ENCODE results near the gene PDE11A. TPM values are rescaled to one million over a fixed set of nuclear protein-coding genes. Genes with fewer than 3 reads are reported as not detected.

Gene PDE11A
- total RNA-seq, 4 donors from 2014 or later = 0.37 to 1.2 (median 1.1) TPM; not detected in 1

GRCh38 chr2:177712462-177712861, 360.1 kb downstream of the PDE11A start:
- in situ Hi-C loops (cut with MboI; ENCODE audit: low pct_ligation_motif_present in 1 of 4, low pct_unique_long_range_greater_than_20kb in 1 of 4, low sequenced_read_pairs in 3 of 4) = loop anchor here in 1 of 4 donors (25.0 kb wide), 1 partner anchor 225 kb away; no protein-coding TSS in a partner anchor
- 71 to 86% methylated on average over 1 of the region's 1 CpG for WGBS, 2 donors (ENCODE audit: low coverage in 1 of 2)
- Histone ChIP-seq H3K27ac (no peak overlapping the region), H3K4me3 (no peak overlapping the region), H3K4me1 (no peaks in the 10 kb centered on the region), H3K36me3 (no peaks in the 10 kb centered on the region), H3K27me3 (no peaks in the 10 kb centered on the region), H3K9me3 (no peaks in the 10 kb centered on the region)
- intact Hi-C loops (cut with DNase I; ENCODE audit: low total_unique reads) = no loop called here
- TF ChIP-seq EP300 (IDR thresholded peaks at IDR 0.05; ENCODE audit: low read depth) (no peak), POLR2A (IDR thresholded peaks at IDR 0.05) (no peak), CTCF (IDR thresholded peaks at IDR 0.05) (no peak), POLR2AphosphoS5 (IDR thresholded peaks at IDR 0.05) (no peak)
- no peak for DNase-seq

- intact Hi-C loops (cut with DNase I; ENCODE audit: low total_unique reads) (no loop called here), in situ Hi-C loops (cut with MboI; ENCODE audit: low pct_ligation_motif_present in 1 of 4, low pct_unique_long_range_greater_than_20kb in 1 of 4, low sequenced_read_pairs in 3 of 4) (loop anchor here in 1 of 4 donors (25.0 kb wide), 1 partner anchor 224 kb away; no protein-coding TSS in a partner anchor)
- no peak overlapping the region for H3K4me3 ChIP-seq
- DNase-seq = no peak
- no peaks in the 10 kb centered on the region for H3K4me1 ChIP-seq
- 80 to 83% methylated on average over 7 to 9 of the region's 9 CpGs for WGBS, 2 donors (ENCODE audit: low coverage in 1 of 2)
- no peaks in the 10 kb centered on the region for H3K9me3 ChIP-seq
- no peak for TF ChIP-seq EP300 (IDR thresholded peaks at IDR 0.05; ENCODE audit: low read depth)
- TF ChIP-seq CTCF (IDR thresholded peaks at IDR 0.05) = no peak
- no peak for TF ChIP-seq POLR2A (IDR thresholded peaks at IDR 0.05)
- no peak for TF ChIP-seq POLR2AphosphoS5 (IDR thresholded peaks at IDR 0.05)
- H3K27ac ChIP-seq = no peak overlapping the region
- no peaks in the 10 kb centered on the region for H3K27me3 ChIP-seq
- H3K36me3 ChIP-seq = no peaks in the 10 kb centered on the region
These were observed 360.9 kb downstream of the PDE11A start for GRCh38 chr2:177711483-177712265.

GRCh38 chr2:177710889-177711288, 361.7 kb downstream of the PDE11A start:
- H3K9me3 ChIP-seq = no peaks in the 10 kb centered on the region
- no peak overlapping the region for H3K27ac ChIP-seq
- H3K36me3 ChIP-seq = no peaks in the 10 kb centered on the region
- TF ChIP-seq POLR2A (IDR thresholded peaks at IDR 0.05) (no peak), CTCF (IDR thresholded peaks at IDR 0.05) (no peak), POLR2AphosphoS5 (IDR thresholded peaks at IDR 0.05) (no peak), EP300 (IDR thresholded peaks at IDR 0.05; ENCODE audit: low read depth) (no peak)
- H3K4me1 ChIP-seq = no peaks in the 10 kb centered on the region
- intact Hi-C loops (cut with DNase I; ENCODE audit: low total_unique reads) = no loop called here
- H3K27me3 ChIP-seq = no peaks in the 10 kb centered on the region
- in situ Hi-C loops (cut with MboI; ENCODE audit: low pct_ligation_motif_present in 1 of 4, low pct_unique_long_range_greater_than_20kb in 1 of 4, low sequenced_read_pairs in 3 of 4) = loop anchor here in 1 of 4 donors (25.0 kb wide), 1 partner anchor 224 kb away; no protein-coding TSS in a partner anchor
- 83 to 93% methylated on average over 2 of the region's 2 CpGs for WGBS, 2 donors (ENCODE audit: low coverage in 1 of 2)
- DNase-seq = no peak
- no peak overlapping the region for H3K4me3 ChIP-seq

- Histone ChIP-seq H3K4me1 (no peaks in the 10 kb centered on the region), H3K9me3 (no peaks in the 10 kb centered on the region), H3K36me3 (no peaks in the 10 kb centered on the region), H3K4me3 (no peak overlapping the region), H3K27me3 (no peaks in the 10 kb centered on the region), H3K27ac (no peak overlapping the region)
- DNase-seq = no peak
- TF ChIP-seq CTCF (IDR thresholded peaks at IDR 0.05) = no peak
- no peak for TF ChIP-seq POLR2AphosphoS5 (IDR thresholded peaks at IDR 0.05)
- no peak for TF ChIP-seq EP300 (IDR thresholded peaks at IDR 0.05; ENCODE audit: low read depth)
- in situ Hi-C loops (cut with MboI; ENCODE audit: low pct_ligation_motif_present in 1 of 4, low pct_unique_long_range_greater_than_20kb in 1 of 4, low sequenced_read_pairs in 3 of 4) = loop anchor here in 1 of 4 donors (25.0 kb wide), 1 partner anchor 223 kb away; no protein-coding TSS in a partner anchor
- WGBS, 2 donors (ENCODE audit: low coverage in 1 of 2) = 89% methylated on average over 8 of the region's 8 CpGs; no CpG with 5 or more reads in 1 of the 2 donors
- intact Hi-C loops (cut with DNase I; ENCODE audit: low total_unique reads) = no loop called here
These were observed 362.6 kb downstream of the PDE11A start for GRCh38 chr2:177709986-177710401.

Data from transverse colon (tissue), 4 donors.